A673 (cell line): ENCODE measurements around the gene PIGU. TPM values are rescaled to one million over a fixed set of nuclear protein-coding genes. Genes with fewer than 3 reads are reported as not detected.

Experiments
- BruUV-seq: library from RNA; stranded (reverse); fragments of 400-500 nt; replicated peaks from 2 replicates; lab custom pipeline; 2021; lab: Mats Ljungman, UMichigan
- CTCF ChIA-PET: fragments of 300-600 bp; sonication (Branson Sonifier 250); formaldehyde crosslinking; loops from one replicate; lab custom pipeline; 2022; ENCODE audit warnings: antibody characterized with exemption; lab: Charles Lee
- POLR2A ChIA-PET: fragments of 300-600 bp; sonication (Branson Sonifier 250); formaldehyde crosslinking; loops from one replicate; lab custom pipeline; 2022; ENCODE audit warnings: antibody characterized with exemption; ENCODE audit not compliant: low non-redundant PET; lab: Charles Lee
- DNase-seq: peaks from one replicate; pipeline ENCODE4 v3.0.0-alpha.2; 2015; ENCODE audit warnings: low spot score
- H3K27ac ChIP-seq: fragments of 200-600 bp; sonication (generic); 2 replicates; pipeline ENCODE4 v1.5.1; 2016; ENCODE audit warnings: mixed run types, low read depth, mild to moderate bottlenecking, mixed read lengths, antibody characterized with exemption, low read length; ENCODE audit not compliant: poor library complexity, severe bottlenecking
- H3K27me3 ChIP-seq: fragments of 200-600 bp; sonication (generic); replicated peaks from 2 replicates; pipeline ENCODE4 v1.6.1; 2017; ENCODE audit warnings: mixed run types, low read depth, mild to moderate bottlenecking, mixed read lengths, antibody characterized with exemption, low read length; ENCODE audit not compliant: insufficient read depth, poor library complexity
- H3K36me3 ChIP-seq: fragments of 200-600 bp; sonication (generic); 2 replicates; pipeline ENCODE4 v1.6.1; 2016; ENCODE audit warnings: mixed run types, mild to moderate bottlenecking, mixed read lengths, antibody characterized with exemption, low read length; ENCODE audit not compliant: insufficient read depth, poor library complexity, severe bottlenecking
- H3K4me1 ChIP-seq: fragments of 200-600 bp; sonication (generic); 2 replicates; pipeline ENCODE4 v1.6.1; 2017; ENCODE audit warnings: mixed run types, mild to moderate bottlenecking, mixed read lengths, antibody characterized with exemption, low read length; ENCODE audit not compliant: insufficient read depth, poor library complexity, severe bottlenecking
- H3K4me3 ChIP-seq: fragments of 200-600 bp; sonication (generic); 2 replicates; pipeline ENCODE4 v1.5.1; 2016; ENCODE audit warnings: low read depth, mixed run types, mild to moderate bottlenecking, mixed read lengths, low read length; ENCODE audit not compliant: poor library complexity, severe bottlenecking
- H3K9me3 ChIP-seq: fragments of 200-600 bp; sonication (generic); 2 replicates; pipeline ENCODE4 v1.6.1; 2016; ENCODE audit warnings: mixed run types, low read depth, mild to moderate bottlenecking, mixed read lengths, antibody characterized with exemption, low read length; ENCODE audit not compliant: poor library complexity, severe bottlenecking
- EZH2 ChIP-seq: fragments of 200-600 bp; sonication (generic); IDR thresholded peaks from 2 replicates; pipeline ENCODE4 v1.6.1; 2017; ENCODE audit warnings: borderline replicate concordance, low read depth, mild to moderate bottlenecking, mixed read lengths, antibody characterized with exemption, low read length; ENCODE audit not compliant: poor library complexity, severe bottlenecking
- intact Hi-C: fragments of 100-400 bp; cut with micrococcal nuclease; formaldehyde crosslinking; loops from one replicate; pipeline ENCODE4 v1.10.0; 2022; ENCODE audit not compliant: unreplicated experiment
- total RNA-seq: library from RNA; stranded (reverse); gene quantifications from 2 replicates; pipeline ENCODE4 v1.2.3, GENCODE V29; 2021
- TF ChIP-seq, protein P1 (sequence below): fragments of 300-800, 200-600 bp; sonication (generic); conservative IDR thresholded peaks from 2 replicates; pipeline ENCODE4 v1.5.1; 2017; ENCODE audit warnings: low read depth, mild to moderate bottlenecking, antibody characterized with exemption, low read length, moderate library complexity, mixed read lengths

Gene PIGU
- total RNA-seq, 1 experiment from 2014 or later: 31.4 TPM

DNA sequence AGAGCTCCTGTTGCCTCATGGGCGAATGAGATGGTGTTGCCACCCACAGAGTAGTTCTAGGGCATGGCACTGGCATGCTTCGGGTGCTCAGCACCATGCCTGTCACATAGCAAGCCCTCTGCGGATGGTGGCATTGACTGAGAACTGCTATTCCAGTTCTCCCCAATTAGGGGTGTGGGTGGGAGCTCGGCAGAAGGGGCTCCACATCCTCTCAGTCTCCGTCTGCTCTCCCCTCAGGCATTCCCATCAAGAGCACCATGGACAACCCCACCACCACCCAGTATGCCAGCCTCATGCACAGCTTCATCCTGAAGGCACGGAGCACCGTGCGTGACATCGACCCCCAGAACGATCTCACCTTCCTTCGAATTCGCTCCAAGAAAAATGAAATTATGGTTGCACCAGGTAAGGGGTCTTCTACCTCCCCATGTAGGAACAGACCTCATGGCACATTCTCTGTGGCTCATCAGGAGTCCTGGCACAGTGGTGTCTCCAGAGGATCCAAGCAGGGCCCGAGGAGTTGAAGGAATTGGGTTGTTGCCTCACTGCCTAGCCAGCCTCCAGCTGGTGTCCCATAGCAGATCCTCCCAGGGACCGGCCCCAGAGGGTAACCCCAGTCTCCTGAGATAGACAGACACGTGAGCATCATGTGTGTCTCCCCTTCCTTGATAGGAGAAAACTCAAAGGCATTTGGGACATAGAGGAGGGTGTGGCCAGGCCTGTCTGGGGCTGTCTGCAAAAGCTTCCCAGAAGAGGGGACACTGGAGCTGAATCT lies 142.3 kb downstream of the PIGU start:
- Histone ChIP-seq H3K4me1 (no peaks in the 10 kb centered on the region), H3K27ac (no peak overlapping the region), H3K36me3 (peaks cover 50% of the 10 kb centered on the region), H3K4me3 (no peak overlapping the region), H3K9me3 (no peaks in the 10 kb centered on the region), H3K27me3 (no peaks in the 10 kb centered on the region)
- CTCF ChIA-PET: no interaction called here
- intact Hi-C loops: loop anchor here (5.0 kb wide), 2 partner anchors 173 to 233 kb away; no protein-coding TSS in a partner anchor
- POLR2A ChIA-PET: no interaction called here
- TF ChIP-seq EZH2: no peak
- TF ChIP-seq, protein P1, sequence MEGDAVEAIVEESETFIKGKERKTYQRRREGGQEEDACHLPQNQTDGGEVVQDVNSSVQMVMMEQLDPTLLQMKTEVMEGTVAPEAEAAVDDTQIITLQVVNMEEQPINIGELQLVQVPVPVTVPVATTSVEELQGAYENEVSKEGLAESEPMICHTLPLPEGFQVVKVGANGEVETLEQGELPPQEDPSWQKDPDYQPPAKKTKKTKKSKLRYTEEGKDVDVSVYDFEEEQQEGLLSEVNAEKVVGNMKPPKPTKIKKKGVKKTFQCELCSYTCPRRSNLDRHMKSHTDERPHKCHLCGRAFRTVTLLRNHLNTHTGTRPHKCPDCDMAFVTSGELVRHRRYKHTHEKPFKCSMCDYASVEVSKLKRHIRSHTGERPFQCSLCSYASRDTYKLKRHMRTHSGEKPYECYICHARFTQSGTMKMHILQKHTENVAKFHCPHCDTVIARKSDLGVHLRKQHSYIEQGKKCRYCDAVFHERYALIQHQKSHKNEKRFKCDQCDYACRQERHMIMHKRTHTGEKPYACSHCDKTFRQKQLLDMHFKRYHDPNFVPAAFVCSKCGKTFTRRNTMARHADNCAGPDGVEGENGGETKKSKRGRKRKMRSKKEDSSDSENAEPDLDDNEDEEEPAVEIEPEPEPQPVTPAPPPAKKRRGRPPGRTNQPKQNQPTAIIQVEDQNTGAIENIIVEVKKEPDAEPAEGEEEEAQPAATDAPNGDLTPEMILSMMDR: no peak
- no TSS peak for BruUV-seq
- no peak for DNase-seq

DNA sequence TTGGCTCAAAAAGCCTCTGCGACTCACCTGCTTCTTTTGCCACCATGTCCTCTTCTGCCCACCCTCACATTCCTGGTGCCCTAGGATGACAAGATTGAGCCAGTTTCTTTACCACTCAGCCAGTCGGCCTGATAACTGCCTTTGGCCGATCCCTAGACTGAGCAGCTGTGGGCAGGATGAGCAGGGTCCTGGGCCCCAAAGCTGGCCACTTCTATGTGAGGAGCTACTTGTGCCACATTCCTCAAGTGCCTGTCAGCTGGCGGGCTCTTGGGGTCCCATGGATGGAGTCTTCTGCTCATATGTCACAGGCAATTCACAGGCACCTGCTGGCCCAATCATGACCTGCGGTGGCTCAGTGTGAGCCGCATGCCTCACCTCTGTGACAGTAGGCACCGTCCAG lies 144.1 kb downstream of the PIGU start:
- no TSS peak for BruUV-seq
- POLR2A ChIA-PET: no interaction called here
- Histone ChIP-seq H3K36me3 (peaks cover 61% of the 10 kb centered on the region), H3K4me3 (no peak overlapping the region), H3K9me3 (no peaks in the 10 kb centered on the region), H3K4me1 (no peaks in the 10 kb centered on the region), H3K27ac (no peak overlapping the region), H3K27me3 (no peaks in the 10 kb centered on the region)
- CTCF ChIA-PET: no interaction called here
- TF ChIP-seq, protein P1: no peak
- no peak for TF ChIP-seq EZH2
- intact Hi-C loops: no loop called here
- DNase-seq: no peak

DNA sequence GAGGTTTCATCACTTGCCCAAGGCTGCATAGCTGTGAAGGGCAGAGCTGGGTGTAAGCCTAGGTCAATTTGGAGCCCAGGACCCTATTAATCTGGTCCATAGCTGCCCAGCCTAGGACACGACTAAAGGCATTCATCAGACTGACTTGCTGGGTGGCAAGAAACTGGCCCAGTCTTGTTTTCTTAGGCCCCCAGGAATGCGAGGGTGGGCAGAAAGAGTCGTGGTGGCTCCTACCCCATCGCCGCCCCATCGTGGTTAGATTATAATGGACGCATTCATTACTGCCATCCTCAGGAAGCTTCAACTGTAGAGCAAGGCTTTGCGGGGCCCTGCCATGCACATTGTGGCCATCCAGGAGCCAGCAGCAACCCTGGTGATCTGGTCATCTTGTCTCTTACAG lies 144.6 kb downstream of the PIGU start:
- Histone ChIP-seq H3K36me3 (peaks cover 61% of the 10 kb centered on the region), H3K9me3 (no peaks in the 10 kb centered on the region), H3K27ac (no peak overlapping the region), H3K4me1 (no peaks in the 10 kb centered on the region), H3K4me3 (no peak overlapping the region), H3K27me3 (no peaks in the 10 kb centered on the region)
- ChIA-PET POLR2A (no interaction called here), CTCF (no interaction called here)
- no TSS peak for BruUV-seq
- TF ChIP-seq EZH2: no peak
- TF ChIP-seq, protein P1: no peak
- intact Hi-C loops: no loop called here
- DNase-seq: no peak
